A549 (cell line): Measurements from ENCODE around the gene PGLYRP2. TPM values are rescaled to one million over a fixed set of nuclear protein-coding genes. Genes with fewer than 3 reads are reported as not detected.
A peak's percentile ranks its signal among the peaks of the same experiment; 100 is the strongest.

Source experiments
- ATAC-seq, 2 experiments: fragments of 200-7000 bp in 1 of 2; fragments of >200 bp in 1 of 2; cut with Nextera tagmentation in 1 of 2; cut with Tn5 transposase in 1 of 2; 3 replicates each; pipeline versions ENCODE4 v1.8.0 to v1.9.1; 2018 to 2020; ENCODE audit warnings: mild to moderate bottlenecking in 1 of 2, moderate library complexity in 1 of 2
- CTCF ChIA-PET: fragments of 300-600 bp; sonication (Branson Sonifier 250); formaldehyde crosslinking; extraction: SDS; loops from one replicate; lab custom pipeline; 2021; ENCODE audit warnings: antibody characterized with exemption, inconsistent platforms; lab: Yijun Ruan, JAX
- POLR2A ChIA-PET: fragments of 350-600 bp; formaldehyde crosslinking; extraction: SDS; loops from one replicate; lab custom pipeline; 2021; ENCODE audit warnings: antibody characterized with exemption, inconsistent platforms; lab: Yijun Ruan, JAX
- DNase-seq, 2 experiments: peaks; one replicate each; pipeline versions ENCODE4 v3.0.0 to v3.0.0-alpha.2; 2011 to 2016; ENCODE audit warnings: low read depth in 1 of 2, low spot score in 1 of 2
- FAIRE-seq: peaks from 2 replicates; lab custom pipeline; 2011; peaks lifted over from hg19 to GRCh38; lab: Jason Lieb, UNC
- H3K27ac ChIP-seq, 2 experiments: fragments of >200 bp; sonication (Bioruptor Twin); formaldehyde crosslinking; 3 replicates each; pipeline ENCODE4 v1.5.1; 2016 to 2017
- H3K4me1 ChIP-seq: fragments of >200 bp; sonication (Bioruptor Twin); formaldehyde crosslinking; 3 replicates; pipeline ENCODE4 v1.6.1; 2016
- H3K4me2 ChIP-seq: fragments of >200 bp; sonication (Bioruptor Twin); formaldehyde crosslinking; 3 replicates; pipeline ENCODE4 v1.6.1; 2016
- H3K4me3 ChIP-seq: fragments of >200 bp; sonication (Bioruptor Twin); formaldehyde crosslinking; 3 replicates; pipeline ENCODE4 v1.5.1; 2016
- H3K9me3 ChIP-seq: fragments of >200 bp; sonication (Bioruptor Twin); formaldehyde crosslinking; 3 replicates; pipeline ENCODE4 v1.6.1; 2016
- ATOH8 ChIP-seq: fragments of 250-450 bp; sonication (Bioruptor Pico); IDR thresholded peaks from 2 replicates; pipeline ENCODE4 v1.5.0; 2020; ENCODE audit warnings: low read depth, mild to moderate bottlenecking, moderate library complexity
- BCL3 ChIP-seq: fragments of >200 bp; sonication (Bioruptor Twin); formaldehyde crosslinking; IDR thresholded peaks from 3 replicates; pipeline ENCODE4 v1.6.1; 2016
- CBX8 ChIP-seq: fragments of 200-600 bp; sonication (generic); IDR thresholded peaks from 2 replicates; pipeline ENCODE4 v1.6.1; 2016
- CEBPB ChIP-seq, 2 experiments: fragments of >200 bp in 1 of 2; sonication (Bioruptor Twin) in 1 of 2; formaldehyde crosslinking in 1 of 2; IDR thresholded peaks; 2 replicates each; pipeline ENCODE4 v1.6.1; 2012 to 2016
- CHD2 ChIP-seq: fragments of 150-350 bp; IDR thresholded peaks from 2 replicates; pipeline ENCODE4 v1.6.1; 2014; ENCODE audit warnings: low read length; ENCODE audit not compliant: partially characterized antibody
- E2F6 ChIP-seq: IDR thresholded peaks from 2 replicates; pipeline ENCODE4 v1.6.1; 2012; ENCODE audit warnings: low read depth, borderline replicate concordance
- ELK1 ChIP-seq: fragments of 150-350 bp; IDR thresholded peaks from 2 replicates; pipeline ENCODE4 v1.6.1; 2014; ENCODE audit warnings: low read depth, mild to moderate bottlenecking, low read length
- EP300 ChIP-seq, 2 experiments: fragments of >200 bp; sonication (Bioruptor Twin); formaldehyde crosslinking; IDR thresholded peaks; 2 replicates in 1 of 2; 3 replicates in 1 of 2; pipeline ENCODE4 v1.6.1; 2016 to 2017
- ESRRA ChIP-seq: fragments of 150-350 bp; IDR thresholded peaks from 2 replicates; pipeline ENCODE4 v1.6.1; 2014; ENCODE audit warnings: mild to moderate bottlenecking, low read length, borderline replicate concordance
- GATA3 ChIP-seq: IDR thresholded peaks from 2 replicates; pipeline ENCODE4 v1.6.1; 2012; ENCODE audit warnings: borderline replicate concordance
- JUN ChIP-seq, 2 experiments: fragments of >200 bp; sonication (Bioruptor Twin); formaldehyde crosslinking; IDR thresholded peaks; 2 replicates in 1 of 2; 3 replicates in 1 of 2; pipeline ENCODE4 v1.6.1; 2016 to 2017
- KDM5A ChIP-seq: fragments of 200-600 bp; sonication (generic); IDR thresholded peaks from 2 replicates; pipeline ENCODE4 v1.6.1; 2016; ENCODE audit warnings: antibody characterized with exemption, mild to moderate bottlenecking
- MAX ChIP-seq: IDR thresholded peaks from 2 replicates; pipeline ENCODE4 v1.6.1; 2012
- NFE2L2 ChIP-seq: fragments of 150-350 bp; conservative IDR thresholded peaks from 2 replicates; pipeline ENCODE4 v1.6.1; 2014; ENCODE audit warnings: low read length
- NPAS2 ChIP-seq: fragments of 250-450 bp; sonication (Bioruptor Pico); IDR thresholded peaks from 2 replicates; pipeline ENCODE4 v1.8.0; 2022; ENCODE audit warnings: mild to moderate bottlenecking, moderate library complexity, borderline replicate concordance
- NR3C1 ChIP-seq: fragments of >200 bp; sonication (Bioruptor Twin); formaldehyde crosslinking; IDR thresholded peaks from 3 replicates; pipeline ENCODE4 v1.6.1; 2017
- PBX3 ChIP-seq: IDR thresholded peaks from 2 replicates; pipeline ENCODE4 v1.6.1; 2012
- PHF8 ChIP-seq: fragments of 200-600 bp; sonication (generic); IDR thresholded peaks from 2 replicates; pipeline ENCODE4 v1.6.1; 2016; ENCODE audit warnings: low read depth, mild to moderate bottlenecking, antibody characterized with exemption, moderate library complexity, borderline replicate concordance
- POLR2A ChIP-seq: IDR thresholded peaks from 2 replicates; pipeline ENCODE4 v1.6.1; 2012; ENCODE audit warnings: mild to moderate bottlenecking, low read length
- POLR2AphosphoS2 ChIP-seq: conservative IDR thresholded peaks from 2 replicates; pipeline ENCODE4 v1.6.1; 2012; ENCODE audit warnings: low read length, improper control_type of control experiment, inconsistent platforms
- RCOR1 ChIP-seq: fragments of 150-350 bp; IDR thresholded peaks from 2 replicates; pipeline ENCODE4 v1.6.1; 2014; ENCODE audit warnings: antibody characterized with exemption, low read length, low read depth
- RFX5 ChIP-seq: fragments of 450-650 bp; IDR thresholded peaks from 2 replicates; pipeline ENCODE4 v1.7.1; 2014; ENCODE audit warnings: antibody characterized with exemption, mild to moderate bottlenecking, moderate library complexity
- RNF2 ChIP-seq: fragments of 200-600 bp; sonication (generic); IDR thresholded peaks from 2 replicates; pipeline ENCODE4 v1.6.1; 2016; ENCODE audit warnings: low read depth, mild to moderate bottlenecking, antibody characterized with exemption, moderate library complexity, borderline replicate concordance
- SMC3 ChIP-seq: fragments of >200 bp; sonication (Bioruptor Twin); formaldehyde crosslinking; IDR thresholded peaks from 3 replicates; pipeline ENCODE4 v1.6.1; 2018; ENCODE audit warnings: inconsistent platforms
- ZFP36 ChIP-seq: fragments of 450-650 bp; IDR thresholded peaks from 2 replicates; pipeline ENCODE4 v1.6.1; 2014; ENCODE audit warnings: borderline replicate concordance; ENCODE audit not compliant: partially characterized antibody
- ZNF302 ChIP-seq: fragments of 250-450 bp; sonication (Bioruptor Pico); IDR thresholded peaks from 2 replicates; pipeline ENCODE4 v1.9.0; 2021; ENCODE audit warnings: inconsistent platforms, mild to moderate bottlenecking, moderate library complexity
- WGBS: methylation state at CpG from one replicate; pipeline ENCODE4 v1.1.6; 2017; ENCODE audit errors: missing lambda C conversion rate; 5-methylcytosine and 5-hydroxymethylcytosine counted together
- polyA plus RNA-seq, 4 experiments: library from polyadenylated mRNA; depleted of rRNA in 3 of 4; stranded (reverse); fragments of >200 nt; fragmentation: RNase III in 1 of 4; extraction: RNeasy Plus Mini Kit Qiagen cat#74134 plus additional on column Dnase treatment in 1 of 4; gene quantifications; 2 replicates in 3 of 4; 3 replicates in 1 of 4; pipeline ENCODE4 v1.2.3, GENCODE V29; 2011 to 2017

The PGLYRP2 gene
- polyA plus RNA-seq, 2 of the 4 experiments (the other 2 are of a cell fraction) = not detected

- Histone ChIP-seq H3K4me1 (no peaks in the 10 kb centered on the region), H3K4me2 (no peak overlapping the region; the same call in 2 of the 3 replicates), H3K27ac (no peak overlapping the region), H3K4me3 (no peak overlapping the region), H3K9me3 (no peaks in the 10 kb centered on the region)
- no peak for FAIRE-seq
- DNase-seq = no peak
- ChIA-PET CTCF (interaction anchor here (0.5 to 1.3 kb wide), 3 partner anchors 22 to 365 kb away, joined by 3 to 4 read pairs (median 4); no protein-coding TSS in a partner anchor), POLR2A (no interaction called here)
- no peak for ATAC-seq
- no peak for TF ChIP-seq ZFP36
- TF ChIP-seq JUN (IDR thresholded peaks at IDR 0.05) = no peak
- no peak for TF ChIP-seq ATOH8 (CRISPR knock-in tag)
- no peak for TF ChIP-seq SMC3
- no peak for TF ChIP-seq BCL3
- no peak for TF ChIP-seq RNF2
- TF ChIP-seq PBX3 = no peak
- TF ChIP-seq POLR2A = no peak
- no peak for TF ChIP-seq NPAS2 (CRISPR knock-in tag)
- no peak for TF ChIP-seq ZNF302 (CRISPR knock-in tag)
- TF ChIP-seq RFX5 = no peak
- no peak for TF ChIP-seq KDM5A
- TF ChIP-seq E2F6 = no peak
- no peak for TF ChIP-seq ESRRA
- TF ChIP-seq NFE2L2 = no peak
- WGBS = 91% methylated on average over 5 of the region's 9 CpGs
These were observed 23.3 kb downstream of the PGLYRP2 start for GRCh38 chr19:15455996-15456395.

- POLR2A ChIA-PET = interaction anchor here (0.5 kb wide), 1 partner anchor 103 kb away, joined by 3 read pairs; no protein-coding TSS in a partner anchor
- CTCF ChIA-PET = interaction anchor here (0.6 to 0.7 kb wide), 2 partner anchors 25 to 27 kb away, joined by 4 read pairs; no protein-coding TSS in a partner anchor
- FAIRE-seq (no peak), ATAC-seq (peak in 1 of 2 experiments; percentile 48; a peak in 3 of 6 replicates), DNase-seq (peak; percentile 30 to 38)
- WGBS = 76% methylated on average over 10 of the region's 17 CpGs
- Histone ChIP-seq H3K9me3 (no peaks in the 10 kb centered on the region), H3K4me2 (no peak overlapping the region), H3K4me1 (no peaks in the 10 kb centered on the region), H3K27ac (no peak overlapping the region), H3K4me3 (no peak overlapping the region)
- TF ChIP-seq POLR2AphosphoS2 = no peak
- TF ChIP-seq ATOH8 (CRISPR knock-in tag) = no peak
- no peak for TF ChIP-seq CHD2
- TF ChIP-seq NR3C1 = no peak
- no peak for TF ChIP-seq CEBPB (IDR thresholded peaks at IDR 0.05)
- TF ChIP-seq CBX8 = no peak
- TF ChIP-seq RCOR1 = no peak
- TF ChIP-seq PHF8 = no peak
- TF ChIP-seq GATA3 = no peak
- no peak for TF ChIP-seq EP300 (IDR thresholded peaks at IDR 0.05)
- TF ChIP-seq RNF2 = no peak
- no peak for TF ChIP-seq ELK1
- no peak for TF ChIP-seq MAX
These were observed 25.1 kb downstream of the PGLYRP2 start for GRCh38 chr19:15453906-15454860.
